Cardiac fibroblast (primary cell): ENCODE results near the gene SHISA4.
"Not testable (repeated sequence)": the region's sequence is repeated elsewhere in the genome, so short reads cannot be mapped to it uniquely, and the experiment has no call there.

ENCODE experiments used
- DNase-seq, 2 donors: peaks; one replicate each; pipeline versions ENCODE4 v3.0.0 to v3.0.0-alpha.2; 2010; ENCODE audit warnings: low read depth in 2 of 2
- H3K4me3 ChIP-seq, 2 donors: replicated peaks in 1 of 2; 1 replicate in 1 of 2; 2 replicates in 1 of 2; pipeline ENCODE4 v1.5.1; 2011; ENCODE audit warnings: low read depth in 2 of 2, low read length in 2 of 2, mild to moderate bottlenecking in 2 of 2, moderate library complexity in 1 of 2
- TF ChIP-seq, protein P1 (sequence below): IDR thresholded peaks from one replicate; pipeline ENCODE4 v1.5.1; 2011; ENCODE audit warnings: low read depth, mild to moderate bottlenecking, low read length, inconsistent platforms

Gene SHISA4

DNA sequence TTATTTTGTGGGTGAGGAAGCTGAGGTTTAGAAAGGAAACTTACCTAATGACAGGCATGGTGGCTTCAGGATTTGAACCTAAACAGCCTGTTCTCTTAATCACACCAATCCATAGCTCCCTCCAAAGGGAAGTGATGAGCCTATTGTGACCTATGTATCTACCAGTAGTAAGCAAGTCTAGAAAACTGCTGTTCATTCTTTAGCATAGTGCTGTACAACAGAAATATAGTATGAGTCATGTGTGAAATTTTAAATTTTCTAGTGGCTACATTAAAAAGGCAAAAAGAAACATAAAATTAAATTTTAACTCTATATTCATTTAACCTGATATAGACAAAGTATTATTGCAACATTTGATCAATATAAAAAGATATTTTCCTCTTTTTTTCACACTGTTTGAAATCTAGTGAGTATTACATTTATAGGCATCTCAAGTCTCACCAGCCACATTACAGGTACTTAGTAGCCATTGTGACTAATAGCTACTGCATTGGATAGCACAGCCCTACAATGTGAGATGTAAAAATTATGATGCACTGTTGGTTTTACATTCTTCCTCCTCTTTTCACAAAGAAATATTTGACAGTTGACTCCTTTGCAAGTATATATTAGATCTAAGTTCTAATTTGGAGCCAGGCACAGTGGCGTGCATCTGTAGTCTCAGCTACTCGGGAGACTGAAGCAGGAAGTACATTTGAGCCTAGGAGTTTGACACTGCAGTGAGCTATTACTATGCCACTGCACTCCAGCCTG, 43.2 kb upstream of the SHISA4 start:
- H3K4me3 ChIP-seq: no peak overlapping the region
- TF ChIP-seq, protein P1, sequence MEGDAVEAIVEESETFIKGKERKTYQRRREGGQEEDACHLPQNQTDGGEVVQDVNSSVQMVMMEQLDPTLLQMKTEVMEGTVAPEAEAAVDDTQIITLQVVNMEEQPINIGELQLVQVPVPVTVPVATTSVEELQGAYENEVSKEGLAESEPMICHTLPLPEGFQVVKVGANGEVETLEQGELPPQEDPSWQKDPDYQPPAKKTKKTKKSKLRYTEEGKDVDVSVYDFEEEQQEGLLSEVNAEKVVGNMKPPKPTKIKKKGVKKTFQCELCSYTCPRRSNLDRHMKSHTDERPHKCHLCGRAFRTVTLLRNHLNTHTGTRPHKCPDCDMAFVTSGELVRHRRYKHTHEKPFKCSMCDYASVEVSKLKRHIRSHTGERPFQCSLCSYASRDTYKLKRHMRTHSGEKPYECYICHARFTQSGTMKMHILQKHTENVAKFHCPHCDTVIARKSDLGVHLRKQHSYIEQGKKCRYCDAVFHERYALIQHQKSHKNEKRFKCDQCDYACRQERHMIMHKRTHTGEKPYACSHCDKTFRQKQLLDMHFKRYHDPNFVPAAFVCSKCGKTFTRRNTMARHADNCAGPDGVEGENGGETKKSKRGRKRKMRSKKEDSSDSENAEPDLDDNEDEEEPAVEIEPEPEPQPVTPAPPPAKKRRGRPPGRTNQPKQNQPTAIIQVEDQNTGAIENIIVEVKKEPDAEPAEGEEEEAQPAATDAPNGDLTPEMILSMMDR: no peak
- peak in 1 of 2 donors; percentile 64 for DNase-seq

DNA sequence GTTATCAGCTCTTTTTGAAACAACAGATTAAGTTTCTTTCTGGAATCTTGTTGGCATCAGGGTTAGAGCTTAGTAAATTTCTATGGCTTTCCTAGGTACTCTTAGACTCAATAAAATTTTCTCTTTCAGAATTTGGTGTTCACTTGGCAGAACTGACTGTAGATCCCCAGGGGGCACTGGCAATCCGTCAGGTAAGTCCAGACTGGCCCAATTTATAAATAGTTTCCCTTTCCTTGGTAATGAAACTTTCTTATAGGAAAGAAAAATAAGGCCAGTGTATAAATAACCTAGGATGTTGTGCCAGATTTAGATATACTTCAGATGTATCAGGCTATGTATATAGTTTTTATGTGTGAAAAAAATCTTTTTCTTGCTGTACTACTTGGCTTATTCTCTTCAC, 41.5 kb upstream of the SHISA4 start:
- no peak for DNase-seq
- TF ChIP-seq, protein P1: no peak
- no peak overlapping the region for H3K4me3 ChIP-seq

DNA sequence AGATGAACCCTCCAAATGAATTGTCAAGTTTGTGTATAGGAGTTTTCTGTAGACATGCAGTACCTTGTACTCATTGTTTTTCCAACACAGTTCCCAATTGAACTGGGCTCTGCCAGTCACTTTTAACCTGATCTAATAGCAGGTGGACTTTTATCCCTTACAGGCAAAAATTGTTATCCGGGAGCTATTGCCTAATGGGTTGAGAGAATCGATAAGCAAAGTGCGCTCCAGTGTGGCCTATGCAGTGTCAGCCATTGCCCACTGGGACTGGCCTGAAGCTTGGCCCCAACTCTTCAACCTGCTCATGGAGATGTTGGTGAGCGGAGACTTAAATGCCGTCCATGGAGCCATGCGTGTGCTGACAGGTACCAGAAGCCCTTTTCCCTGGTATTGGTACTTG, 40.5 kb upstream of the SHISA4 start:
- TF ChIP-seq, protein P1: no peak
- no peak overlapping the region for H3K4me3 ChIP-seq
- DNase-seq: no peak

DNA sequence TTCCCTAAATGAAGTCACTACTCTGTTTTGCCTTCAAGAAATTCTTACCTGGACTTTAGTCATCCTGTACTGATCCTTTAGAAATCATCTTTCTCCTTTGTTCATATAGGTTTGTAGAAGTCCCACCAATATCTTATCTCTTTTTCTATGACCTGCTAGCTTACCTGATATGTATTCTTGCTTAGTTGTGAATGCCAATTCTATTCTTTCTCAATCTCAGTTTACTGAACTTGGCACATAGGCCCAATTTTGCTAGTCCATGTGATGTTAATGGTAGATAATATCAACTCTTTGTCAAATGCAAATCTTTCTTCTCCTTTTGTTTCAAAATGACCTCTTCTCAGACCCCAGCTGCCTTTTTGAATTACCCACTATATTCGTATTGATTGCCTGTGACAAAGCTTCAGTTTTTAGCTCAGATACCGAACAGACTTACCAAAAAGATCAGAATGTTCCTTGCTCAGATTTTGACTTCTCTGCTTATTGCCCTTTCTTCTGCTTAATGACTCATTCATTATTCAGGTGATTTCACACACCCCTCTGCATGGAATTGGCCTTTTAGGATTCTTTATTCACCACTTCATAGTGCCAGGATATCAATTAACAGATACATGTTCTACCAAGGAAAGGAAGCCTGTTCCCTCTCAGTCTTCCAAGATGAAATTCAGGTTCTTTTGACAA, 39.2 kb upstream of the SHISA4 start:
- no peak overlapping the region for H3K4me3 ChIP-seq
- TF ChIP-seq, protein P1: no peak
- DNase-seq: no peak

DNA sequence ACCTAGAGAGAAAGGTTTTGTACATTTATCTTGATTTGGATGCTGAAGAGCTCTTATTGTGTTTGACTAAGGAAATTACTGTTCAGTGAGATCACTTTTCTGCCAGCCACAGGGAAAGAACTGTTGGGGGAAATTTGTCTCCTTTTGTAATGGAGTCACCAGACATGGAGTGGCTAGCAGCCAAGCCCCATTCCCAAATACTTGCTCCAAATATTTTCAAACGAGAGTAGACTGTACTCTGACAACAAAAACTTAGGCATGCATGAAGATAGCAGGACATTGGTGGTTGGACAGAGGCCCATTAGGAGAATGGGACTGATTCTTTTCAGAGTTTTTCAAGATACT, 38.7 kb upstream of the SHISA4 start:
- no peak overlapping the region for H3K4me3 ChIP-seq
- TF ChIP-seq, protein P1: no peak
- DNase-seq: peak; percentile 89 to 93

DNA sequence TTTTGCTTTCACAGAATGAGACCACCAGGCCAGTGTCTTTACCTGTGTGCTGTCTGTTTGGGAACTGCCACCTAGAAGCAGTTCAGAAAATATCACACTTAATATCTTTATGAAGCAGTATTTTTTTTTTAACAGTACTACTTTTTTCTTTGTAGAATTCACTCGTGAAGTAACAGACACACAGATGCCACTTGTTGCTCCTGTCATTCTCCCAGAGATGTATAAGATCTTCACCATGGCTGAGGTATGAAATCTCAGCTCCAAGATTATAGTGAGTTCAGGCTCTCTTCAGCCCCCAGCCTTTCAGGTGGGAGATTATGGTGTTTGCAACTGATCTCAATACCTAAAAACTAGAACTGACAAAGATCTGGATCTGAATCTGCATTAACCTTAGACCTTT, 36.7 kb upstream of the SHISA4 start:
- DNase-seq: no peak
- TF ChIP-seq, protein P1: no peak
- H3K4me3 ChIP-seq: no peak overlapping the region

DNA sequence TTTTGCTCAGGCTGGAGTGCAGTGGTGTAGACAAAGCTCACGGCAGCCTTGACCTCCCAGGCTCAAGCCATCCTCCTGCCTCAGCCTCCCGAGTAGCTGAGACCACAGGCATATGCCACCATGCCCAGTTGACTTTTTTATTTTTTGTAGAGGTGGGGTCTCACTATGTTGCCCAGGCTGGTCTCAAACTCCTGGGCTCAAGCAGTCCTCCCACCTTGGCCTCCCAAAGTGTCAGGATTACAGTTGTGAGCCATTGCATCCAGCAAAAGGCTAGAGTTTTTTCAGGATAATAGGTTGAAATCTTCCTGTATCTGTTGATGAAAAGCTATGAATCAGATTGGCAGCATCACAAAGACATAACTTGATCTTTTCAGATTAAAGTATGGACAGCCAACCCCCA, 32.0 kb upstream of the SHISA4 start:
- not testable (repeated sequence) for H3K4me3 ChIP-seq, DNase-seq
